WTC11 (cell line): ENCODE data around the gene PHC1. TPM values are rescaled to one million over a fixed set of nuclear protein-coding genes. Genes with fewer than 3 reads are reported as not detected.

Source experiments
- ATF3 ChIP-seq: sonication (generic); formaldehyde crosslinking; conservative IDR thresholded peaks from 2 replicates; pipeline ENCODE4 v1.8.1; 2022; ENCODE audit warnings: mild to moderate bottlenecking, missing genetic modification reagents
- CBFB ChIP-seq: sonication (generic); formaldehyde crosslinking; IDR thresholded peaks from 2 replicates; pipeline ENCODE4 v1.8.1; 2022; ENCODE audit warnings: mild to moderate bottlenecking, low read depth, missing genetic modification reagents
- CREM ChIP-seq: sonication (generic); formaldehyde crosslinking; IDR thresholded peaks from 2 replicates; pipeline ENCODE4 v1.8.1; 2022; ENCODE audit warnings: mild to moderate bottlenecking, missing genetic modification reagents, moderate library complexity
- ELF4 ChIP-seq: sonication (generic); formaldehyde crosslinking; IDR thresholded peaks from 2 replicates; pipeline ENCODE4 v1.8.1; 2022; ENCODE audit warnings: low read depth, mild to moderate bottlenecking, moderate library complexity, missing genetic modification reagents
- ESRRA ChIP-seq: sonication (generic); formaldehyde crosslinking; IDR thresholded peaks from 2 replicates; pipeline ENCODE4 v1.8.1; 2022; ENCODE audit warnings: mild to moderate bottlenecking, missing genetic modification reagents, borderline replicate concordance
- FOXJ3 ChIP-seq: sonication (generic); formaldehyde crosslinking; IDR thresholded peaks from 2 replicates; pipeline ENCODE4 v1.9.0; 2021; ENCODE audit warnings: missing genetic modification reagents, mild to moderate bottlenecking, borderline replicate concordance
- FOXP1 ChIP-seq: sonication (generic); formaldehyde crosslinking; IDR thresholded peaks from 2 replicates; pipeline ENCODE4 v1.8.0; 2022; ENCODE audit warnings: missing genetic modification reagents, mild to moderate bottlenecking, moderate library complexity, borderline replicate concordance
- FOXP4 ChIP-seq: sonication (generic); formaldehyde crosslinking; IDR thresholded peaks from 2 replicates; pipeline ENCODE4 v1.8.0; 2022; ENCODE audit warnings: mild to moderate bottlenecking, missing genetic modification reagents
- GABPB1 ChIP-seq: sonication (generic); formaldehyde crosslinking; IDR thresholded peaks from 2 replicates; pipeline ENCODE4 v1.8.1; 2023; ENCODE audit warnings: mild to moderate bottlenecking, missing genetic modification reagents
- GRHL2 ChIP-seq: fragments of 250-450 bp; sonication (Bioruptor Pico); IDR thresholded peaks from 2 replicates; pipeline ENCODE4 v1.8.0; 2022; ENCODE audit warnings: mild to moderate bottlenecking, moderate library complexity; ENCODE audit not compliant: insufficient replicate concordance, severe bottlenecking
- GTF2I ChIP-seq: fragments of 250-450 bp; sonication (Bioruptor Pico); conservative IDR thresholded peaks from 2 replicates; pipeline ENCODE4 v1.4.0; 2021; ENCODE audit warnings: mild to moderate bottlenecking
- HMGA2 ChIP-seq: fragments of 250-450 bp; sonication (Bioruptor Pico); IDR thresholded peaks from 2 replicates; pipeline ENCODE4 v1.4.0; 2021; ENCODE audit warnings: mild to moderate bottlenecking, moderate library complexity
- IRF2 ChIP-seq: sonication (generic); formaldehyde crosslinking; IDR thresholded peaks from 2 replicates; pipeline ENCODE4 v1.8.0; 2022; ENCODE audit warnings: low read depth, missing genetic modification reagents, borderline replicate concordance
- JAZF1 ChIP-seq: fragments of 250-450 bp; sonication (Bioruptor Pico); IDR thresholded peaks from 2 replicates; pipeline ENCODE4 v1.9.0; 2021; ENCODE audit warnings: moderate library complexity, mild to moderate bottlenecking, inconsistent platforms
- MLX ChIP-seq: sonication (generic); formaldehyde crosslinking; IDR thresholded peaks from 2 replicates; pipeline ENCODE4 v1.8.1; 2023; ENCODE audit warnings: mild to moderate bottlenecking, missing genetic modification reagents, moderate library complexity
- NFYB ChIP-seq: sonication (generic); formaldehyde crosslinking; conservative IDR thresholded peaks from 2 replicates; pipeline ENCODE4 v1.8.0; 2022; ENCODE audit warnings: low read depth, missing genetic modification reagents
- NR1H2 ChIP-seq: sonication (generic); formaldehyde crosslinking; IDR thresholded peaks from 2 replicates; pipeline ENCODE4 v1.9.0; 2021; ENCODE audit warnings: mild to moderate bottlenecking, moderate library complexity, missing genetic modification reagents
- RELA ChIP-seq: sonication (generic); formaldehyde crosslinking; IDR thresholded peaks from 2 replicates; pipeline ENCODE4 v1.8.1; 2022; ENCODE audit warnings: missing genetic modification reagents, mild to moderate bottlenecking, borderline replicate concordance
- RORB ChIP-seq: fragments of 250-450 bp; sonication (Bioruptor Pico); IDR thresholded peaks from 2 replicates; pipeline ENCODE4 v1.9.0; 2021; ENCODE audit warnings: mild to moderate bottlenecking
- SOX15 ChIP-seq: fragments of 250-450 bp; sonication (Bioruptor Pico); IDR thresholded peaks from 2 replicates; pipeline ENCODE4 v1.9.0; 2021; ENCODE audit warnings: mild to moderate bottlenecking
- STAT6 ChIP-seq: sonication (generic); formaldehyde crosslinking; conservative IDR thresholded peaks from 2 replicates; pipeline ENCODE4 v1.8.1; 2023; ENCODE audit warnings: mild to moderate bottlenecking, low read depth, missing genetic modification reagents, moderate library complexity
- TEAD1 ChIP-seq: sonication (generic); formaldehyde crosslinking; IDR thresholded peaks from 2 replicates; pipeline ENCODE4 v1.8.0; 2022; ENCODE audit warnings: mild to moderate bottlenecking, missing genetic modification reagents
- ZNF396 ChIP-seq: fragments of 250-450 bp; sonication (Bioruptor Pico); IDR thresholded peaks from 2 replicates; pipeline ENCODE4 v1.8.0; 2021; ENCODE audit warnings: mild to moderate bottlenecking, moderate library complexity, borderline replicate concordance
- ZNF416 ChIP-seq: fragments of 250-450 bp; sonication (Bioruptor Pico); IDR thresholded peaks from 2 replicates; pipeline ENCODE4 v1.9.0; 2021; ENCODE audit warnings: mild to moderate bottlenecking, inconsistent platforms
- ZSCAN18 ChIP-seq: fragments of 250-450 bp; sonication (Bioruptor Pico); IDR thresholded peaks from 2 replicates; pipeline ENCODE4 v2.1.2; 2022; ENCODE audit warnings: mild to moderate bottlenecking, moderate library complexity
- total RNA-seq: library from RNA; stranded (reverse); gene quantifications from 3 replicates; pipeline ENCODE4 v1.2.3, GENCODE V29; 2021
- TF ChIP-seq, protein P1 (sequence below): sonication (generic); formaldehyde crosslinking; IDR thresholded peaks from 2 replicates; pipeline ENCODE4 v1.8.0; 2022; ENCODE audit warnings: mild to moderate bottlenecking, missing genetic modification reagents
- TF ChIP-seq, protein P2 (sequence below): sonication (generic); formaldehyde crosslinking; IDR thresholded peaks from 2 replicates; pipeline ENCODE4 v1.8.1; 2022; ENCODE audit warnings: mild to moderate bottlenecking, missing genetic modification reagents, moderate library complexity, borderline replicate concordance
- TF ChIP-seq, protein P3 (sequence below): fragments of 250-450 bp; sonication (Bioruptor Pico); IDR thresholded peaks from 2 replicates; pipeline ENCODE4 v1.9.0; 2021; ENCODE audit warnings: mild to moderate bottlenecking

Gene PHC1
- total RNA-seq, 1 experiment from 2014 or later: 733 TPM

GRCh38 chr12:8949342-8950220, 35.3 kb downstream of the PHC1 start, which contains the start of gene M6PR (continued):
- TF ChIP-seq ELF4 (no peak), FOXJ3 (no peak), RELA (CRISPR knock-in tag) (no peak), ZNF396 (CRISPR knock-in tag) (no peak), STAT6 (CRISPR knock-in tag) (no peak), TEAD1 (no peak), MLX (CRISPR knock-in tag) (no peak), CBFB (CRISPR knock-in tag) (no peak), ATF3 (CRISPR knock-in tag) (no peak), NR1H2 (no peak), GABPB1 (peak; percentile 68; the same call in 1 of the 2 replicates), CREM (peak; percentile 94), SOX15 (no peak), GTF2I (CRISPR knock-in tag) (no peak), NFYB (no peak; the same call in 1 of the 2 replicates), IRF2 (no peak), RORB (CRISPR knock-in tag) (no peak), FOXP1 (CRISPR knock-in tag) (no peak; the same call in 1 of the 2 replicates), JAZF1 (CRISPR knock-in tag) (no peak), ZSCAN18 (CRISPR knock-in tag) (no peak), ESRRA (CRISPR knock-in tag) (no peak), FOXP4 (CRISPR knock-in tag) (peak; percentile 82), ZNF416 (CRISPR knock-in tag) (no peak), HMGA2 (CRISPR knock-in tag) (no peak), GRHL2 (CRISPR knock-in tag) (no peak)
- TF ChIP-seq, protein P1, sequence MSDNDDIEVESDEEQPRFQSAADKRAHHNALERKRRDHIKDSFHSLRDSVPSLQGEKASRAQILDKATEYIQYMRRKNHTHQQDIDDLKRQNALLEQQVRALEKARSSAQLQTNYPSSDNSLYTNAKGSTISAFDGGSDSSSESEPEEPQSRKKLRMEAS (CRISPR knock-in tag): peak; percentile 90
- TF ChIP-seq, protein P2, sequence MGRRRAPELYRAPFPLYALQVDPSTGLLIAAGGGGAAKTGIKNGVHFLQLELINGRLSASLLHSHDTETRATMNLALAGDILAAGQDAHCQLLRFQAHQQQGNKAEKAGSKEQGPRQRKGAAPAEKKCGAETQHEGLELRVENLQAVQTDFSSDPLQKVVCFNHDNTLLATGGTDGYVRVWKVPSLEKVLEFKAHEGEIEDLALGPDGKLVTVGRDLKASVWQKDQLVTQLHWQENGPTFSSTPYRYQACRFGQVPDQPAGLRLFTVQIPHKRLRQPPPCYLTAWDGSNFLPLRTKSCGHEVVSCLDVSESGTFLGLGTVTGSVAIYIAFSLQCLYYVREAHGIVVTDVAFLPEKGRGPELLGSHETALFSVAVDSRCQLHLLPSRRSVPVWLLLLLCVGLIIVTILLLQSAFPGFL (CRISPR knock-in tag): no peak
- TF ChIP-seq, protein P3, sequence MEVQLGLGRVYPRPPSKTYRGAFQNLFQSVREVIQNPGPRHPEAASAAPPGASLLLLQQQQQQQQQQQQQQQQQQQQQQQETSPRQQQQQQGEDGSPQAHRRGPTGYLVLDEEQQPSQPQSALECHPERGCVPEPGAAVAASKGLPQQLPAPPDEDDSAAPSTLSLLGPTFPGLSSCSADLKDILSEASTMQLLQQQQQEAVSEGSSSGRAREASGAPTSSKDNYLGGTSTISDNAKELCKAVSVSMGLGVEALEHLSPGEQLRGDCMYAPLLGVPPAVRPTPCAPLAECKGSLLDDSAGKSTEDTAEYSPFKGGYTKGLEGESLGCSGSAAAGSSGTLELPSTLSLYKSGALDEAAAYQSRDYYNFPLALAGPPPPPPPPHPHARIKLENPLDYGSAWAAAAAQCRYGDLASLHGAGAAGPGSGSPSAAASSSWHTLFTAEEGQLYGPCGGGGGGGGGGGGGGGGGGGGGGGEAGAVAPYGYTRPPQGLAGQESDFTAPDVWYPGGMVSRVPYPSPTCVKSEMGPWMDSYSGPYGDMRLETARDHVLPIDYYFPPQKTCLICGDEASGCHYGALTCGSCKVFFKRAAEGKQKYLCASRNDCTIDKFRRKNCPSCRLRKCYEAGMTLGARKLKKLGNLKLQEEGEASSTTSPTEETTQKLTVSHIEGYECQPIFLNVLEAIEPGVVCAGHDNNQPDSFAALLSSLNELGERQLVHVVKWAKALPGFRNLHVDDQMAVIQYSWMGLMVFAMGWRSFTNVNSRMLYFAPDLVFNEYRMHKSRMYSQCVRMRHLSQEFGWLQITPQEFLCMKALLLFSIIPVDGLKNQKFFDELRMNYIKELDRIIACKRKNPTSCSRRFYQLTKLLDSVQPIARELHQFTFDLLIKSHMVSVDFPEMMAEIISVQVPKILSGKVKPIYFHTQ: no peak
